ENCODE measurements around the gene SP6. TPM values are rescaled to one million over a fixed set of nuclear protein-coding genes. Genes with fewer than 3 reads are reported as not detected.

Gene SP6
- total RNA-seq, 2 donors from 2014 or later, result 8.7 to 8.8 TPM

GRCh38 chr17:47810901-47811635, 39.9 kb downstream of the SP6 start:
- no peaks in the 10 kb centered on the region for H3K27me3 ChIP-seq
- no peaks in the 10 kb centered on the region for H3K9me3 ChIP-seq
- no peak for TF ChIP-seq CTCF (IDR thresholded peaks at IDR 0.05)
- DNase-seq, result peak; percentile 80
- intact Hi-C loops (cut with DNase I), result no loop called here
- peak overlapping the region in 1 of 2 donors; percentile 37 for H3K9ac ChIP-seq (ENCODE audit: low read depth in 2 of 2, low read length in 2 of 2)
- peaks cover 12% of the 10 kb centered on the region for H3K4me1 ChIP-seq
- peaks cover 16% of the 10 kb centered on the region for H3K36me3 ChIP-seq
- H3K4me3 ChIP-seq, result no peak overlapping the region
- H3K27ac ChIP-seq, result peak overlapping the region; percentile 51

GRCh38 chr17:47810200-47810821, 40.7 kb downstream of the SP6 start:
- no peak overlapping the region for H3K4me3 ChIP-seq
- no peaks in the 10 kb centered on the region for H3K9me3 ChIP-seq
- peak; percentile 93 for DNase-seq
- intact Hi-C loops (cut with DNase I), result no loop called here
- H3K27me3 ChIP-seq, result no peaks in the 10 kb centered on the region
- peak overlapping the region; percentile 51 for H3K27ac ChIP-seq
- TF ChIP-seq CTCF (IDR thresholded peaks at IDR 0.05), result no peak
- peaks cover 12% of the 10 kb centered on the region for H3K4me1 ChIP-seq
- peak overlapping the region; percentile 3 to 37 for H3K9ac ChIP-seq (ENCODE audit: low read depth in 2 of 2, low read length in 2 of 2)
- H3K36me3 ChIP-seq, result peaks cover 16% of the 10 kb centered on the region

DNA sequence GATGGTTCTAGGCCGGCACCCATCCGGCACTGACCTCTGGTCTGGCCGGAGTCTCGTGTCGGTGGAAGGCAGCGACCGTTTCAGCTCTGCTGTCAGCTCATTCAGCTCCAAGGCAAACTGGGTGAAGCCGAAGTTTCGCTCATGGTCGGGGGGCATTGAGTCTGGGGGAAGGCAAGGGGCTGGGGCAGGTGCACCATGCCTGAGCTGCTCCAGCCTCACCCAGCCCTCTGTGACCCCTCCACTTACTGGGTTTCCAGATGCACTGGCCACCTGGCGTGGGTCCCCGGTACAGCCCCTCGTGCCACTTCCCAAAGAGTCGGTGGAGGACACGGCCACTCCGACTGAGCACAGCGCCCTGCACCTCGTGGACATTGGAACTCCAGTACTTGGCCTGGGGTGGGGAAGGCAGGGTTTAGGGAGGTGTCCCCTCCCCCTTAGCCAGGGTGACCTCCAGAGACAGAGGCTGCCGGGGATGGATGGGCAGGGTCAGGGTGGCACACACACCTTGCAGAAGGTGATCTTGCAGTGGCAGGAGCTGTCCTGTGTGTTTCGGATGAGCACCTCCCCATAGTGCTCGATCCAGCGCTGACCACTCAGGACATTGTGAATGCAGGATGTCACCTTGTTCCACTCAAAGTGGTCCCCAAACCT, 42.0 kb downstream of the SP6 start:
- DNase-seq, result no peak
- Histone ChIP-seq H3K4me1 (peaks cover 7% of the 10 kb centered on the region), H3K4me3 (no peak overlapping the region), H3K9ac (ENCODE audit: low read depth in 2 of 2, low read length in 2 of 2) (no peak overlapping the region), H3K9me3 (no peaks in the 10 kb centered on the region), H3K36me3 (peaks cover 16% of the 10 kb centered on the region), H3K27ac (no peak overlapping the region), H3K27me3 (no peaks in the 10 kb centered on the region)
- intact Hi-C loops (cut with DNase I), result loop anchor here (10.0 kb wide), 2 partner anchors 114 to 144 kb away; partner anchors contain the start of gene TBKBP1
- no peak for TF ChIP-seq CTCF (IDR thresholded peaks at IDR 0.05)

- Histone ChIP-seq H3K36me3 (peaks cover 16% of the 10 kb centered on the region), H3K9ac (ENCODE audit: low read depth in 2 of 2, low read length in 2 of 2) (no peak overlapping the region), H3K4me1 (peaks cover 7% of the 10 kb centered on the region), H3K4me3 (no peak overlapping the region), H3K27ac (no peak overlapping the region), H3K9me3 (no peaks in the 10 kb centered on the region), H3K27me3 (no peaks in the 10 kb centered on the region)
- intact Hi-C loops (cut with DNase I), result loop anchor here (10.0 kb wide), 2 partner anchors 113 to 143 kb away; partner anchors contain the start of gene TBKBP1
- TF ChIP-seq CTCF (IDR thresholded peaks at IDR 0.05), result no peak
- no peak for DNase-seq
Observed at GRCh38 chr17:47808036-47808829, 42.7 kb downstream of the SP6 start.

- peaks cover 16% of the 10 kb centered on the region for H3K36me3 ChIP-seq
- H3K4me1 ChIP-seq, result peaks cover 7% of the 10 kb centered on the region
- no peaks in the 10 kb centered on the region for H3K27me3 ChIP-seq
- H3K9me3 ChIP-seq, result no peaks in the 10 kb centered on the region
- H3K27ac ChIP-seq, result no peak overlapping the region
- H3K9ac ChIP-seq (ENCODE audit: low read depth in 2 of 2, low read length in 2 of 2), result no peak overlapping the region
- intact Hi-C loops (cut with DNase I), result loop anchor here (10.0 kb wide), 2 partner anchors 113 to 143 kb away; partner anchors contain the start of gene TBKBP1
- DNase-seq, result no peak
- TF ChIP-seq CTCF (IDR thresholded peaks at IDR 0.05), result no peak
- H3K4me3 ChIP-seq, result no peak overlapping the region
Observed at GRCh38 chr17:47807421-47807820, 43.5 kb downstream of the SP6 start.
